Fibroblast of skin of right biceps (primary cell): ENCODE results near the gene C20orf202.

Source experiments
- DNase-seq: peaks from one replicate; pipeline ENCODE4 v3.0.0-alpha.2; 2013

The C20orf202 gene

DNA sequence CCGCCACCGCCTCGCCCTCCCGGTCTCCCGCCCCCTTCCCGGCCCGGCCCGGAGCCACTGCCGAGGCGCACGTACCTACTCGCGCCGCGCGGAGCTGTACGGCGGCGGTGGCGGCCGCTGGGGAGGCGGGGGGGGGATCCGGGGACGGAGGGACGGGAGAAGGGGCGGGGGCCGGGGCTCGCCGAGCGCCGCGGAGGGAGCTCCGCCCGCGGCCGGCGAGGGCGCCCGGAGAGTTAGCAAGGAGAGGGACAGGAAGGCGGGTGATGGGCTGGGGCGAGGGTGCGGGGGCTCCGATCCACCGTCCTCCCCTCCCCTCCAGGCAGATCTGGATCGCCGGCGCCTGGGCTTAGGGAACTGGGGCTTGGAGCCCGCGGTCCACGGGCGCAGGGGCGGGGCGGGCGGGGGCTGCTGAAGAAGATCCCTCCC lies 17.9 kb upstream of the C20orf202 start:
- no peak for DNase-seq

DNA sequence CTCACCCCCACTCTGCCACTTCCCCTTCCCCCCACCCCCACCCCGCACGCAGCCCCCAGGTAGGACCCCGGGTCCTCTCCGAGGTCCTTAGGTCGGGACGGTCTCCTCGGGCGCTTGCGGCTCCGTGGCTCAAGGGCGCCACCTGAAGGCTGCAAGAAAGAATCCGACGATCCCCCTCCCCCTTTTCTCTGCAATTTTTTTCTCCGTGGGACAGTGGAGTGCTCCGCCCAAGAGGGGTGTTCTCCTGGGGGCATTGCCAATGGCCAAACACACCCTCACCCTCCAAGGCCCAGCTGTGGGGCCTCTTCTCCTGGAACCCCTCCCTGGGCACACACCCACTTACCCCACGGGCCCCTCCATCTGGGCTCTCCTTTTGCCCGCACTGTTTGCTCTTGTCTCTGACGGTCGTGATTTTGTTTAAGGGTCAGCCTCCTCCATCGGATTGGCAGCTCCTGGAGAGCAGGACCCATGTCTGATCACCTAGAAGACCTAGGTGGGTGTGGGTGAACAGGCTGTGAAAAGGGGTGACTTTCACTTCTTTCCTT lies 17.4 kb upstream of the C20orf202 start:
- DNase-seq: peak; percentile 41

DNA sequence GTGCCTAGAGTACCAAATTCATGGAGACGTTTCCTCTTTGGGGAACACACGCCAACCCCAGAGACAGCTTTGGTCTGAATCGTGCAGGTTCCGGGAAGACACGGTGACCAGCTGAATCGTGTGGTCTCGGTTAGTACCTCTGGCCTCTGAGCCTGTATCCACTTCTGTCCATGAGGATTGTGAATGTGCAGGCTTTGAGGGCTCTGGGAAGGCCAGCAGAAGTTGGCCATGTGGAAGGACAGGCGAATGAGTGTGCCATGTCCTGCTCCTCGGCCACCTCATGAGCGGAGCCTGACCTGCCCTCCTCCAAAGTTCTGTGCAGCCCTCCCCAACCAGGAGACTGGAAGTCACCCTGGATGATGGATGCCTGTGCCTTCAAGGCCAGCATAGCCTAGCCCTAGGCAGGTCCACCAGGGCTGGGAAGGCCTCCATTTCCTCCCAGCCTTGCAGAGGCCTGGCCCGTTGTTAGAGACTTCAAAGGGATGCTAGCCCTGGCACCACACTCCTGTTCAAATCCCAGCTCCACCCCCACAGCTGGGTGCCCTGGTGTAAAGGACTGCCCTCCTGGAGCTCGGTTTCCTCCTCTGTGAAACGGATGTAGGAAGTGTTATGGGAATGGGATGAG lies 16.8 kb upstream of the C20orf202 start:
- no peak for DNase-seq

DNA sequence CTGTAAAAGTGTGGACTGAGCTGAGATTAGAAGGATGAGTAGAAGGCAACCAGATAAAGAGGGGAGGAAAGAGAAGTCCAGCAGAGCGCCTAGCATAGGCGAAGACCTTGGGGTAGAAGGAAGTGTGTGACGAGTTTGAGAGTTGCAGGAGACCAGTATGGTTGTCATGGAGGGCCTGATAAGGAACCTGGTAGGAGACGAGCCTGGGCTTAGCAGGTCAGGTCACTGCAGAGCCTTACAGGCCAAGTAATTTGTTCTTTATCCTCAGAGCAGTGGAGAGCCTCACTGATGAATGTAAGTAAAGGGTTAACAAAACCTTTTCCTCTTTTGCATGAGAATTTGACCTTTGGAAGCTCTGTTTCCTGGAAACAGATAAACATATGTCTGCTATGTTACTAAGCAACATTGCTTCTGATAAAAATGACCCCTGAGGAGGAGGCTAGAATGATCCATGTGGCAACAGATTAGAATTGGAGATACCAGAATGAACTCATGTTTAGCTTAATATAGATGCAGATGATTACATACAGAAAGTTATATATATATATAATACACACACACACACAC lies 15.6 kb upstream of the C20orf202 start:
- no peak for DNase-seq

DNA sequence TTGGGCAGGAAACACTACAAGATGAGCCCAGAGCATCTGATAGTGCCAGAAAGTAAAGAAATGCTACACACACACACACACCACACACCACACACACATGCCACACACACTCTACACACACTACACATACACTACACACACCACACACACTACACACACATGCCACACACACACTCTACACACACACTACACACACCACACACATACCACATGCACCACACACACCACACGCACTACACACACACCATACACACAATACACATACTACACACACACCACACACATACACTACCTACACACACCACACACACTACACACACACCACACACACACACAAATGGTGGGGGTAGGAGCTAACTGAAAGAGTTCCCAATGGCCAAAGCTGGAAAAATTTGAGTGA lies 14.9 kb upstream of the C20orf202 start:
- no peak for DNase-seq

DNA sequence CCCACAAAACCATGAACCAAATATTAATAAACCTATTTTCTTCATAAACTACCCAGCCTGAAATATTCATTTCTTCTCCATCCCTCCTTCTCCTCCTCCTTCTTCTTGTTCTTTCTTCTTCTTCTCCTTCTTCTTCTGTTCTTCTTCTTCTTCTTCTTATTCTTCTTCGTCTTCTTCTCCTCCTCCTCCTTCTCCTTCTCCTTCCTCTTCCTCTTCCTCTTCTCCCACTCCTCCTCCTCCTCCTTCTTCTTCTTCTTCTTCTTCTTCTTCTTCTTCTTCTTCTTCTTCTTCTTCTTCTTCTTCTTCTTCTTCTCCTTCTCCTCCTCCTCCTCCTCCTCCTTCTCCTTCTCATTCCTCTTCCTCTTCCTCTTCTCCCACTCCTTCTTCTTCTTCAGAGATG lies 13.4 kb upstream of the C20orf202 start:
- no peak for DNase-seq

DNA sequence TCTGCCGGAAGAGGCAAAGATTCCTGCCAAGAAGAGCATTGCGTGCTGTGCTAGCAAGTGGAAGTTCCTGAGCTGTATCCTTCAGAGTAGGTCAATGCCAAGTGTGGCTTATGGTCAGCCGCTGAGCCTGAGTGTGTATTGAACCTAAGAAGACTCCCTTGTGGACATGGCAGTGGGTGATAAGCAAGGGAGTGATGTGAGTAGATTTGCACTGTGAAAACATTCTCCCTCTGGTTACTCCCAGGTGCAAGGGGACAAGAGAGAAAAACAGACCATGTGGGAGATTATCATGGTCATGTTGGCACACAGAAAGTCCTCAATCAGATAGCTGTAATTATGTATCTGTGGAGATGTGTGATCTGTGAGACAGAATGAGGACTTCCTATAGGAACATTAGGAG lies 12.4 kb upstream of the C20orf202 start:
- DNase-seq: no peak

DNA sequence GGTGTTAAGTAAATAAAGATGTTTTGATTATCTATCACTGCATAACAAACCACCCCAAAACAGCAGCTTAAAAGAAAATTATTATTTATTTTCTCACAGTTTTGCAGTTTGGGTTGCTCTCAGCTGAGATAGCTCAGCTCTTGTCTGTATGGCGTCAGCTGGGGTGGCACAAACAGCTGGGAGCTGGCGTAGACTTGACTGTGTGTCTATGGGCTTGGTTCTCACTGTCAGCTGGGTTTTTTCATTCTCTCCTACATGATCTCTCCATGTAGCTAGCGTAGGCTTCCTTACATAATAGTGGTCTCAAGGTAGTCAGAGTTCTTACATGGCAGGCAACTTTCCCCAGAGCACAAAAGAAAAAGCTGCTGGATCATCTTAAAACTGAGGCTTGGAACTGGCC lies 12.0 kb upstream of the C20orf202 start:
- no peak for DNase-seq

DNA sequence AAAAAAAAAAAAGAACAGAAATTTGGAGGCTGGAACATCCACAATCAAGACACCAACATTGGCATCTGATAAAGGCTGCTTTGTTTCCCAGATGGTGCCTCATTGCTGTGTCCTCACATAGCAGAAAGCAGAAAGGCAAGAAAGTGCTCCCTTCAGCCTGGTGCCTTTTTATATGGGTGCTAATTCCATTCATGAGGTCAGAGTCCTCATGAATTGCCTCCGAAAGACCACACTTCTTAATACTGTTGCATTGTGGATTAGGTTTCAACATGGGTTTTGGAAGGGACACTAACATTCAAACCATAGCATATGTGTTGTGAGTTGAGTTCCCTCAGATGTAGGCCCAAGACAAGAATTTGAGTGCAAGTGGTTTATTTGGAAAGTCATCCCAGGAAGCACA lies 8.0 kb upstream of the C20orf202 start:
- DNase-seq: no peak

DNA sequence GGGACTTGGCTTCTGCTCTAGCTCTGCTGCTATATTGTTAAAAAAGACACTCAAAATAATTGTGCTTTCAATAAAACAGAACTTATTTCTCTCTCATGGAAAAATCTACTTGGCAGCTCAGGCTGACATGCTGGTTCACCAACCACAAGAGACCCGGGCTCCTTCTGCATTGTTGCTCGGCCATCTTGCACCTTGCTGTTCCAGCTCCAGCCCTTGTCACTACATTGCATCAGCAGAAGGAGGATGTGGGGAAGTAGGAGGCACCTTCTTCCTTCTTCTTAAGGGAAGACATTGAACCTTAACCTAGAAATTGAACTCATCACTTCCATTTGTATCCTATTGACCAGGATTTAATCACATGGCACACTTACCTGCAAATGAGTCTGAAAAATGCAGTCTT lies 6.6 kb upstream of the C20orf202 start:
- DNase-seq: no peak

DNA sequence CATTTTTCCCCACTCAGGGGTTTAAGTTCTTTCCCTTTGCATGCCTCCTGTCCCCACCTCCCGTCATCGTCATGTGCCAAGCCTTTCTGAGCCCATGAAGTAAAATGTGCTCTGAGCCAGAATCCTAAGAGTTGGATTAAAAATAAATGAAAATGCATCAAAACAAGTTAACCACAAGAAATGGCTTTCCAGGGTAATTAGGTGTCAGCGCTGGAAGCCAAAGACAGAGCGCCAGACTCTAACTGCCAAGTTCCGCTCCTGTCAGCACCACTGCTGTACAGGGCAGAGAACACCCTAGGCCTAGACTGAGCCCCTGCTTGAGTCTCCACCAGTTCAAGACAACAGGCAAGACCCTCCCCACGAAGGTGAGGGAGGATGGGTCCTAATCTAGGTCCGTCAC lies 5.5 kb upstream of the C20orf202 start:
- DNase-seq: no peak

DNA sequence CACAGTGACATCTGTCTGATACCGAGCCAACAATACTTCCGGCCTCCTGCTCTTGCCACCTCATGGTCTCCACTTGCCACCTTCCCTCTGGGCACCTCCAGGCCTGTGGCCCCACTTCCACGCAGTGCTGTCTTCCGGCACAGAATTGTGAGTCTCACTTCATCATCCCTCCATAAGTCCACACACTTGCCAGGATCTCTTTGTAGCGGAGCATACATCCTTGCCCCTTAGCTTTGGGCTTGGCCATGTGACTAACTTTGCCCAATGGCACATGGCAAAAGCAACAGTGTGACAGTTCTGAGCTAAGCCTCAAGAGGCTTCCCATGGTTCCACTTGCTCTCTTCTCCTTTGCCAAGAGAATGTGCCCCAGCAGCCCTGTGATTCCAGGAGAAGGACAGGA lies 4.5 kb upstream of the C20orf202 start:
- no peak for DNase-seq

DNA sequence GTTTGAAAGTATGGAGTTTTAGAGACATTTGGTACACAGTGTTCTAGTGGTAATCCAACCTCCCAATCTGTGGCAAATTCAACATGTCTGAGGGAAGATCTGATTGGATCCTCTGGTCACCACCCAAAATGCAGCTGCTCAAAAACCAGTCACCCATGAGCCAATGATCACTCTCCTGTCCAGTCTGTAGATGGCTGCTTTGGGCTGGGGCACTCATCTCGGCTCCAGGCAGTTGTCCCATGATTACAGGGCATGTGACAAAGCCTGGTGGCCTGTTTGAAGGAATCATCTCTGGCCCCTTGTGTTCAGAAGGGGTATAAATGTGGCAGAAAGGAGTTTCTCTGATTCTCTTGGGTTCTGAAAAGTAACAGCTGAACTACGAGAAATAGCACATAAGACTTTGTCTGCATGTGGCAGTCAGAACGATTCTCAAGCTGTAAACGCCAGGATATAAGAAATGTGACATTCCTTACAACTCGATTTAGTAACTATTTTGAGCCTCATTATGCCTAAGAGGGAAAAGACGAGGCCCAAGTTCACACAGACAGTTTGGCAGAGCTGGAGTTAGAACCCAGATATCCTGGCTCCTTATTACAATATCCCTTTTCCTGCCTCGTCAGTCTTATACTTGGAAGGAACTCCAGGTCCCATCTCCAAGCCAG lies 3.9 kb upstream of the C20orf202 start:
- DNase-seq: no peak

DNA sequence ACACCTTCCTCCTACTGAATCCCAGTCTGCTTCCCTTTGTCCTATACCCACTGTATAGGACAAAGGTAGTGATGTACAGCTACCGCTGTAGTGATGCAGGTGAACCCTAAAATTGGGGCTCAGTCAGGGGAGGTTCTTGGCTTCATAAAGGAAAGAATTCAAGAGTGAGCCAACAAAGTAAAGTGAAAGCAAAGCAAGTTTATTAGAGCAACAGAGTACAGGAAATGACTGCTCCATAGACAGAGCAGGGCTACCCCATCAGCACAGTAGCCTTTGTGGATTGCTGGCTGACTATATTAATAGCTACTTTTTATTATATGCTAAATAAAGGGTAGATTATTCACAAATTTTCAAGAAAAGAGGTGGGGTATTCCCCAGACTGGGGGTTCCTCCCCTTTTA lies 3.3 kb upstream of the C20orf202 start:
- DNase-seq: no peak

DNA sequence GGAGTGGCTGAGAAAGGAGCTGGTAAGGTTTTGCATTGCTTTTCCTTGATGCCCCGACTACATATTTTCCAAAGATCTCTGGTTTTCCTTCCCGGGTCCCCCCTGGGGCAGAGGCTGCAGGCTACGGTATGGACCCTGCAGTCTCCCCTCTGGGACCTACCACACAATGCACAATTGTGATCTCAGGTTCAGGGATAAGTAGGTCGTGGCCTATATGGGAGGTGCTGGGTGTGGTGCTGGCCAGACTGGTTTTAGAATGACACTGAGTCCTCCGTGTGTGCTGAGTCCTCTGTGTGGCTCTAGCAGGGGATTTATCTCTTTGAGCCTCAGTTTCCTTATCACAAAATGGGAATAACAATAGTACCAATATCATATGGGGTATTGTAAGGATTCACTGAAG lies 376 bp downstream of the C20orf202 start:
- DNase-seq: no peak

DNA sequence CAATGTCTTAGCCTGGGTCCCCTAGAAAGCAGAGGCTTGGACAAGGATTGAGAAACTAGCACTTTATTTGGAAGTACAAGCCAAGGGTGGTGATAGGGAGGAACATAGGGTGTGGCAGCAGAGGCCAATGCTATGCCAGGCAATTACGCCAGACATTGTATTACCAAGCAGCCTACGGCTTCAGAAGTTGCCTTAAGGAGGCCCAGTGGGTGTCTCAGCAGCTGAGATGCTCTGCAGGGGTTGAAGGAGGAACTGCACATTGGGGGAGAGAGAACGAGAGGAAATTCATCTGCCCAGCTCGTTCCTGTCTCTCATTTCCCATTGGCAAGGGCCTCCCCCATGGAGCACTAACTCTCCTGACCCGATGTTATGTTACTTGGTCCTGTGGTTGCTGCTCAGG lies 859 bp downstream of the C20orf202 start:
- no peak for DNase-seq

DNA sequence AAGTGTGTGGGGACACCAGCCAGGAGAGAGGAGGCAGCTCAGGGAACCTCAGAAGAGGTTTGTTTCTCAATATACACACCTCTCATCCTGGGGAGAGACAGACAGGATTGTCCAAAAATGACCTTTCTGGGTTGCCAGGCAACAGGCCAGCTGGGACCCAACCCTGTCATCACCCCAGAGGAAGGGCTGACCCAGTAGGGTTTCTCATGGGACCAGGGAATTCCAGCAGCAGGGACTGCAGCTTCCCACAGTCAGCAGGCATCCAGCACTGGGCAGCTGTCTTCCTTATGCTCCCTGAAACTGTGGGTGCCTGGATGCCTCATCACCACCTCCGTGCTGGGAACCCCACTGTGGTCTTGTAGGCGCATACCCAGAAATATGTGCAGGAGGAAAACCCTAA lies 1.3 kb downstream of the C20orf202 start:
- DNase-seq: no peak

DNA sequence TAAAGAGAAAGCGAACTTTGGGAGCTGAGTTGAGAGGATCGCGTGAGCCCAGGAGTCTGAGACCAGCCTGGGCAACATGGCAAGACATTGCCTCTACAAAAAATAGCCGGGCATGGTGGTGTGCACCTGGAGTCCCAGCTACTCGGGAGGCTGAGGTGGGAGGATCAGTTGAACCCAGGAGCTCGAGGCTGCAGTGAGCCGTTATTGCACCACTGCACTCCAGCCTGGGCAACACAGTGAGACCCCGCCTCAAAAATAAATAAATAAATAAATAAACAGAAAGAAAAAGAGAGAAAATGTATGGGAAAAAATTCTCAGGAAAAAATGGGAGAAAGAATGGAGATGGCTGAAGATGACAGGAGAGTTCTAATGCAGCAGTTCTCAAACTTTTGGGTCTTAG lies 2.5 kb downstream of the C20orf202 start:
- no peak for DNase-seq

DNA sequence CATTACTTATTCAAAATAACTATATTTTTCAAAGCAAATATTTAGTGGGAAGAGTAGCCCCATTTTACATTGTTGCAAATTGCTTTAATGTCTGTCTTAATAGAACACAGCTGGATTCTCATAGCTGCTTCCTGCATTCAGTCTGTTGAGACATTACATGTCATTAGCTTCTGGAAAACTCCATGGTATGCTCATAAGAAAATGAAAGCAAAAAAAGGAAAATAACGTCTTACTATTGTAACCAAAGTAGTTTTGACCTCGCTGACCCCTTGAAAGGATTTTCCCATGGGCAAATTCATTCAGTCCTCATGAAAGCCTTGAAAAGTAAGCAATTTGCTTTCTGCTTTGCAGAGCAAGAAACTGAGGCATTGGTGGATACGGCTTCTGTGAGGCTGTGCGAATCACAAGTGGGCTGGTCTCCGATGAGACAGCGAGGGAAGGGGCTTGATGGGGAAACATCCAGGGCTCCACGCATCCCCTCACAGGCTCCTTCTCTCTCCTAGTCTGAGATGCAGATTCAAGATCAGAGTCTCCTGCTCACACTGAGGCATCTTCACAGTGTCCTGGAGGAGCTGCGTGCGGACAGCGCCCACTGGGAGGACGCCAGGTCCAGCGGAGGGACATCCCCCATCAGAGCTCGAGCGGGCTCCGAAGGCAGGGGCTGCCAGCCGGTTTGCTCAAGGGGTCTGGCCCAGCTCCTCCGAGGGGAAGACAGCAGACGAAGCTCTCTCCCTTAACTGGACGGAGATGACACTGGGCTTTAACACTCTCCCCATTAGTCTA lies 3.3 kb downstream of the C20orf202 start:
- DNase-seq: no peak

DNA sequence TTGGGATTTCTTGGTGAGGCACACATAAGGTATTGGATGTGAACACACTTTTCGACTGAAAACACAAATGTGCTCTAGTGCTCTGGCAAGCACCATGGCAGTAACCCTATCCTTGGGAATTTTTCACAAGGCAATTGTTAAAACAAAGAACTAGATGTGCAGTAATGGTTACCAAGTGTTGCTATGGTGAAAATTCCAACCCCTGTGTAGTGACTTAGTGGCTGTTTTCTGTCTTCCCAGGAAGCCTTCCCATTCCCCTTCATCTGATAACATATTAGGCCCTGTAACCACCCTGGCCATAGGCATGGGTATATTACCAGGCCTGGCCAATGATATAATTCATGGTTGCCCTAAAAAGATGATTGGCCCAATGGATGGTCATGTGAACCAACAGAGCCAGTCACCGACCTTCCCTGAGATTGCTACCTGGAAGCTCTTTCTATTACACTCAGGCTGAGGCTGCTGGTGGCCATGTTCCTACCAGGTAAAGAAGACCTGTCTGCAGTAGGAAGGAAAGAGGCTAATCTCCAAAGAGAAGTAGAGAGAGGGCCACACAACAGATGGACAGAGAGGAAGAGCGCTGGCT lies 4.1 kb downstream of the C20orf202 start:
- no peak for DNase-seq

DNA sequence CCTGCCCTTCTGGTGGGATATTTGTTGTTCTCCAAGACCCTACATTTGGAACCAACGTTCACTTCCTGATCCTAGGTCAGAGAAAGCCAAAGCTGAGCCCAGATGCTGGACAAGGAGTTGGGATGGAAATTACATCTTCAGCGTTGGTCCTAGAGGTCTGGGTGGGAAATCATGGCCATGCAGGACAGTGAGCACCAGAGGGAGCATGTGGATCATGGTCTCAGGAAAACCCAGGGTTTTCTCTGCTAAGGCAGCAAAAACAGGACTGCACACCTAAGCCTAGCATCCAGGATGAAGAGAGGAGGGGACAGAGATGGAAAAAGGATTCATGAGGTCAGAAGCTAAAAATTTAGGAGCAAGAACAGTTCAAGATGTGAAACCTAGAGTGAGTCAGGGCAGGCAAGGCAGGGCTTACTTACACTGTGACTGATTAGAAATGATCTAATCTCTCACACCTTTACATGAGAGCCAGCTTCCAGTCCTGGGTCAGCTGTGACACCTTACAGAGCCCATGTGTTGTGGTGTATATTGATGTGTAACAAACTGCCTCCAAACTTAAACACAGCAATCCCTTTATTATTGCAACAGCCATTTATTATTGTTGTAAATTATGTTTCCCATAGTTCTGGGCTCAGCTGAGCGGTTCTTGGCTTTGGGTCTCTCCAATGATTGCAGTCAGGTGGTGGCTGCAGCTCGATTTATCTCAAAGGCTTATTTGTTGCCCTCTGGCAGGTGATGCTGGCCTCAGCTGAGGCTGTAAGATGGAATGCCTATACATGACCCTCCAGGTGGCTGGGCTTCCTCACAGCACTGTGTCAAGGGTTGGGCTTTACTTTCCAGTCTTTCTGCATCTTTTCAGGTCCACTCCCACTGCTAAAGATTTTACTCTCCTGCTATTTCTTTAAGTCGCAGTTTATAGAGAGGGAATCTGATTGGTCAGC lies 6.5 kb downstream of the C20orf202 start:
- no peak for DNase-seq

DNA sequence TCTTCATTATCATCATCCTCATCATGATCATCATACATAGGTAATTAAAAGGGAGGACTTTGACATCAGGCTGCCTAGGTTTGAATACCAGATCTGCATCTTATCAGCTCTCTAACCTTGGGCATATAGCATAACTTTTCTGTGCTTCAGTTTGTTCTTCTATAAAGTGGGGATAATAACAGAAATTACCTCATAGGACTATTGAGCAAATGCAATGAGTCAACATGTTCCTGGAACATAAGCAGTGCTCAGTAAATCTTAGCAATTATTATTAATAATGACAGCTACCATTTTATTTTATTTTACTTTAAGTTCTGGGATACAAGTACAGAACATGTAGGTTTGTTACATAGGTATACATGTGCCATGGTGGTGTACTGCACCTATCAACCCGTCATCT lies 7.2 kb downstream of the C20orf202 start:
- no peak for DNase-seq
